GM21423 (cell line): Measurements from ENCODE around the gene CSTB.

ENCODE experiments used
- ATAC-seq: cut with Tn5 transposase; IDR thresholded peaks from one replicate; pipeline ENCODE4 v1.9.1; 2021; ENCODE audit warnings: mild to moderate bottlenecking, moderate library complexity; ENCODE audit not compliant: unreplicated experiment

CSTB gene

DNA sequence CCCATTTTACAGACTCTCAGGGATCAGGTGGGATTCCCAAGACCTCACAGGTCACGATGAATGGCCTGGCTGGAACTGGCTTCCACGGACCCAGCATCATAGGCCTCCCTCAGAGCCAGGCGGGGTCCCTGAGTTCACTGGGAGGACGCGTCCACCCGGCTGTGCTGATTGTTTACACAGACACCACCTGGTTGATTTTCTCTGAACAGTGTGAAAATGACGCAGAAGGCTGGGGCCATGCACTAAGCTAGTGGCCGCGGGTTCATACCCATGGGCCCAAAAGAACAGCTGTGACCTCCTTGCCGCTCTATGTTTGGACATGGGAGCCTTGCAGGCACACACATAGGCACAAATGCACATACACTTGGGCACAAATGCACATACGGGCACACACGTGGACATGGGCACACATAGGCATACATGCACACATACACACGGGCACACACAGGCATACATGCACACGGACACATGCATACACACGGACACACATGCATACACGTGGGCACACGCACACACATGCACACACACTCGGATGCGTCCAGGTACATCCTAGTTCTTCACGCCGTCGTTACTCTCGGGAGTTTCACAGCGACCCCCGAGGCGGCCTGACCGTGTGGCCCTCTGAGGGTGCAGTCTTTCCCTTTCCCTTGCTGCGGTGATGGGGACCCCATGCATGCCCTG, 23.2 kb downstream of the CSTB start:
- ATAC-seq = no peak

DNA sequence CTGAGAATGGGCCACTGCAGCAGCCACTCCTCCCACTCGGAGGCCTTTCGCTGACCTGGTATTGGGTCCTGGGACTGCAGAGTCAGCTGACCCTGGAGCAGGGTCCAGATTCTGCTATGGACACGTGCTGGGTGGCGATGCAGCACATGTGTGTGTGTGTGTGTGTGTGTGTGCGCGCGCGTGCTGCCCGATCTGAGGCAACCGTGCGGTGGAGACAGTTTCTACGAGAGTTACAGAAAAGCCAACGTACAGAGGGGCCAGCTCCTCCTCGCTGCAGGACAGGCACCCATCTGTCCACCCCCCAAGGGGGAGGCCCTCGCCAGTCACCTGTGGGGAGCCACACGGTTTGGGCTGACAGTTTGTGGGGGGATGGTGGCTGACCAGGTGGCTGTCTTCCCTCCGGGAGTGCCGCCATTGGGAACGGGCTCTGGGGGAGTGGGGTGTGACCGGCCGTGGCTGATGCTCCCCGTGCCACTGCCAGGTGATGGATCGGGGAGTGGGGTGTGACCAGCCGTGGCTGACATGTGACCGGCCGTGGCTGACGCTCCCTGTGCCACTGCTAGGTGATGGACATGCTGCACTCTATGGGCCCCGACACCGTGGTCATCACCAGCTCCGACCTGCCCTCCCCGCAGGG, 24.0 kb downstream of the CSTB start:
- no peak for ATAC-seq

GRCh38 chr21:43750339-43751033, 25.6 kb downstream of the CSTB start:
- ATAC-seq = no peak

DNA sequence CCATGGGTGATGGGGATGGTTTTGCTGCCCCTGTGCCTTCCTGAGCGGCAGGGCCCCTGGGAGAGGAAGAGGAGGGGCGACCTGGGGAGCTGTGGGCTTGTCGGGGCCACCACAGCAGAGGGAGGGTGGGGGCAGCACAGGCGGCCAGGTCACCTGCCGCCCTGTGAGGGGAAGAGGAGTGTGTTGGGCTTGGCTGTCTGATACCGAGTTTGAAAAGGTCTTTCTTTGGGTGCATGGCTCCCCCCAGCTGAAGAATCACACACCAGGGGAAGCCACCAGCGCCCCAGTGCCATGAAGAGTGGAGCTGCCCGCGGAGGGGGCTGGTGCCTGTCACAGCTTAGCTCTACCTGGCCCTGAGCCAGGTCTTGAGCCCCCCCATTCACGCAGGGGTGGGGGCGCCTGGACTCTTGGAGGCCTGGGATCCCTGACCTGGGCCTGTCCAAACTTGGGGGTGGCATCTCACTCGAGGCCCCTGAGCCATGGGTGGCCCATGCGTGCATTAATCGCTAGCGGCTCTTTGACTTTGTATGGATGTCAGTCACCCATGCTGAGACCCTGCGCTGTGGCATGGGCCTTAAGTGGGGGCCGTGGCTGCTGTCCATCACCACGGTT, 26.4 kb downstream of the CSTB start:
- ATAC-seq = no peak

DNA sequence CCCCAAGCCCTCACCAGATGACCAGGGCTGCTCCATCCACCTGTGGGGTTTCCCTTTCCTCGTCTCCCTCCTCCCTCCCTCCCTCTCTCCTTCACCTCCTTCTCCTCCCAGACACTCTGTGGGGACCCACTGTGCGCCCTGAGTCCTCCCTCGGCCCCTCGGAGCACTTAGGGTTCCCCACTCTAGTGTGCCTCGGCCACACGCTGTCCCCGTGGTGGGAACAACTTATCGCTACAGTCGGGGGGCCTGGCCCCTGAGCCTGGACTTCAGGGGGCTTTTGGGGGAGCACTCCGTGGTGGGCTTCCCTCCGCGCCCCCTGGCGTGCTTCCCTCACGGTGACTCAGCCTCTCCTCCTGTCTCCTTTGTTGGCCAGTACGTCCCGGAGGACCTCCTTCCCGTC, 27.5 kb downstream of the CSTB start:
- no peak for ATAC-seq

DNA sequence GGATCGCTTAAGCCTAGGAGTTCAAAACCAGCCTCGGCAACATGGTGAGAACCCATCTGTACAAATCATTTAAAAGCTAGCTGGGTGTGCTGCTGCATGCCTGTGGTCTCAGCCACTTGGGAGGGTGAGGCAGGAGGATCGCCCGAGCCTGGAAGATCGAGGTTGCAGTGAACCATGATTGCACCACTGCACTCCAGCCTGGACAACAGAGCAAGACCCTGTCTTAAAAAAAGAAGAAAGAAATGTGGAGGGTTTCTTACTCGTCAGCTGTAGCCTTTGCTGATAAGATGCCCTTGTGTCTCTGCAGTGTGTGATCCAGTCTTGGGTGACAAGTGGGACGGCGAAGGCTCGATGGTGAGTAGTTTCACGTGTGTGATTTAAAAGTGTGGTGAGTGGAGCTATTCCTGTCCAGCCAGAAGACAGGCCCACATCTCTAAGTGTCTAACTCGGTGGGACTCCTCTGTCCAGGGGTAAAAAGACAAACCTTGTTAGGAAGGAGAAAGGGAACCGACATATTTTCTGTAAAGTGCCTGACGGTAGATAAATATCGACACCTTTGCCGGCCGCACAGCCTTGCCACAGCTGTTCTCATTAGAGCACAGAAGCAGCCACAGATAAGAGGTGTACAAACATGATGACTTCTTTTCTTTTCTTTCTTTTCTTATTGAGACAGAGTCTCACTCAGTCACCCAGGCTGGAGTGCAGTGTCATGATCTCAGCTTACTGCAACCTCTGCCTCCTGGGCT, 30.2 kb downstream of the CSTB start:
- no peak for ATAC-seq

- ATAC-seq = no peak
These were observed 31.4 kb downstream of the CSTB start for GRCh38 chr21:43744725-43745124.

- no peak for ATAC-seq
These were observed 32.2 kb downstream of the CSTB start for GRCh38 chr21:43743947-43744346.

DNA sequence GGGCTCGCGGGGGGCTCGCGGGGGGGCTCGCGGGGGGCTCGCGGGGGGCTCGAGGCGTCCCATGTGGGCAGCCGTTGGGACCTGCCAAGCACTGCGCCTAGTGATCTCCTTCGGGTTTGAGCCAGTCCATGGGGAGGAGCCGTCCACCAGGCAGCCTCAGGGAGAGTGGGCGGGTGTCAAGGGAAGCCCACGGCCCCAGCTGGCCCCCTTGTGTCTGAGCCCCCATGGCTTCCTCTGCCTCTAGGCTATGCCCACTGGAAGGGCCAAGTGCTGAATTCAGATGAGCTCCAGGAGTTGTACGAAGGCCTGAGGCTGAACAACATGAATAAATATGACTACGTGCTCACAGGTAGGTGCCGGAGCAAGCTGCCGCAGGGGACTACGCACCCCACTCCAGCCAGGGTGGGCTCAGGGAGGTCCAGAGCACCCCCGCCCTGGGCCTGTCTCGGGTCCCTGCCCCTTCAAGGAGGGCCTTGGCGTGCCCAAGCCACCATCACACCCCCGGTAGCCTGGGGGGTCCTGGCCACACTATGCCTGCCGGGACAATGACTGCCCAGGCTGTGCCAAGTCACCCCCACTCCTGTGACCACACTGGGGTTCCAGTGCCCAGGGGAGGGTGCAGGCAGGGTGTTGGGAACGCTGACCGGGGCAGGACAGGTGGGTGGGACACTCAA, 34.5 kb downstream of the CSTB start:
- no peak for ATAC-seq

DNA sequence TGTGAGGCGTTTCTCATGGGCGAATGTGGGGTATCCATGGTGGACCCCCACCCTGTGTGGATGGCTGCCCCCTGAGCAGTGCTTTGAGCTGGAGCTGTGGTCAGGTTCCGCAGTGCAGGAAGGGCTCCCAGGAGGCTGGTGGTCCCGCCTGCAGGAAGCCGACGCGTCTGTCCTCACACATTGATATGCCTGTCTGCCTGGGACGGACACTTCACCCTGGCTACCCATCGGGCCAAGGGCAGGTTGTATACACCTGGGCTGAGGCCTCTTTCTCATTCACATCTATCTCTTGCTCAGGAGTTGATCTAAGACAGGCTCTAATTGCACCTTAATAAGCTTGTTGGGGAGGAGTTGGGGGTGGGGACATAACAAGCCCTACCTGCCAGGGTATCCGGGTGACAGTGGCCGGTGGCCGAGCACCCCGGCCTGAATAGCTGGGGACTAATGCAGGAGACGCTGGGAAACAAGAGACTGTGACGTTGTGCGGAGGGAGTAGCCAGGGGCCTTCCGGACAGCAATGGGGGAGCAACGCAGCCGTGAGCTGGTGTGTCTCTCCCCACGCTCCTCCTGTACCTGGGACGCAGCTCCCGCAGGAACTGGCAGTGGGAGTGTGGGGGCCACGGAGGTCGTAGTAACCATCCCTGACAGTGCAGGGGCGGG, 35.5 kb downstream of the CSTB start:
- ATAC-seq = no peak

DNA sequence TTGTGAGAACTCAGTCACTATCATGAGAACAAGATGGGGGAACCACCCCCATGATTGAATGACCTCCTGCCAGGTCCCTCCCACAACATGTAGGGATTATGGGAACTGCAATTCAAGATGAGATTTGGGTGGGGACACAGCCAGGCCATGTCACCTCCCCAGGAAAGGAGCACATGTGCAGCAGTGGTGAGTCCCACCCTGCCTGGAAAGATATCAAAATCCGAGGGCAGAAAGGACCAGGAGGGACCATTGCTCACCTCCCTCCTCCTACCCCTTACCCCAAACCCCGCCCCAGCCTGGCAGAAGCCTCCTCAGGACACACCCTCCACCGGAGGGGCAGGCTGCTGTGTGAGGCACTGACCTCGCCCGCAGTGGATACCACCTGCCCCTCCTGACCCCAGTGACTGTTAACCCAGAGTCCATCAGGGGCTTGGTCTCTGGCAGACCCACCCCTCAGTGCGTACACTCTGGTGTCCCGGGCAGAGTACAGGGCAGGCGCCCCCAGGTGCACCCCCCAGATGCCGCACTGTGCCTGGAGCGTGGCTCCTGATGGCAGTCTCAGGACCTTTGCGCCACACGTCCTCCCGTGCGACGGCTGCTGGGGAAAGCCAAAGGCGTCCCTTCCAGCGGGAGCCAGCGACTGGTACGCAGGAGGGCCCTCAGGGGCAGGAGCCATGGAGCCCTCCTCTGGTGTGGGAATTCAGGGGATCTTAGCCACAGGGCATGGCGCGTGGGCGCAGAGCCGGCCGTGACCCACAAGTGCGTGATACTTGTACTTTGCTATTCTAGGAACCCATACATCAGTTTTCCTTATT, 36.3 kb downstream of the CSTB start:
- ATAC-seq = no peak

- ATAC-seq = no peak
These were observed 38.8 kb downstream of the CSTB start for GRCh38 chr21:43737158-43737950.

DNA sequence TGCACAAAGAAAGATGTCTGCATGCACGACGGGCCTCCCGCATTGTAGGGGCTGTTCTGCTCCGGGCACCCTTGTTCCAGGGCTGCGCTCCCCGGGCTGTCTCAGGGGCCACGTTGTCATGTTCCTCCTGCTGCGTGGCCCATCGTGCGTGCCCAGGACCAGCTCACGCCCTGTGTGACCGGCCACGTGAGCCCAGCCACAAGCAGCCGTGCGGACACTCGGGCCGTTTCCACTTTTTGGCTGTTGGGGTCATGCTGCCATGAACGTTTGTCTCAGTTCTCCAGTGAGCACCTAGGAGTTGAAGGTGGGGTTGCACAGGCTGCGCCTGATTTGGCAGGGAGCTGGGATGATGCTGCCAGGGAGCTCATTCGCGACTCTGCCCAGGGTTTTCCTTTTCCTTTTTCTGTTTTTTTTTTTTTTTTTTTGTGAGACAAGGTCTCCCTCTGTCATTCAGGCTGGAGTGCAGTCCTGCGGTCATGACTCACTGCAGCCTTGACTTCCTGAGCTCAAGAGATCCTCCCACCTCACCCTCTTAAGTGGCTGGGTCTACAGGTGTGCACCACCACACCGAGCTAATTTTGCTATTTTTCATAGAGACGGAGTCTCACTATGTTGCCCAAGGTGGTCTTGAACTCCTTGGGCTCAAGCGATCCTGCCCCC, 39.8 kb downstream of the CSTB start:
- ATAC-seq = no peak

GRCh38 chr21:43735236-43736091, 40.6 kb downstream of the CSTB start:
- no peak for ATAC-seq

DNA sequence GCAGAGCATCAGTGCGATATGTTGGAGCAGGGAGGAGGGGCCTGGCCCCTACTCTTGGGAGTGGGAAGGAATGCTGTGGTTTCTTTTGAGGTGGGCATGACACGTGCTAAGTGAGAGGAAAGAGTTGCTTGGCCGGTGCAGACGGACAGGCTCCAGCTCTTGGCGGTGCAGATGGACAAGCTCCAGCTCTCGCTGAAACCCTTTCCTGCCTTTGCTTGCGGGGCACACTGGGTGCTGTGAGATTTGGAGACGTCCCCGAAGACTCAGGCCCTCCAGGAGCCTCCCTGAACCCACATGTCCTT, 41.2 kb downstream of the CSTB start:
- ATAC-seq = no peak

GRCh38 chr21:43734131-43734927, 41.8 kb downstream of the CSTB start:
- no peak for ATAC-seq
